ENCODE data around the gene CIAO1. TPM values are rescaled to one million over a fixed set of nuclear protein-coding genes. Genes with fewer than 3 reads are reported as not detected.

CIAO1 gene
- total and polyA plus RNA-seq, 2 donors (not counting 1 experiment from before 2014, with no cell fraction given): 74.8 to 85.4 TPM

- peak within 1 kb of the TSS; percentile 89 to 91 for H3K27ac ChIP-seq (ENCODE audit: low read length in 2 of 2)
- TF ChIP-seq CTCF (IDR thresholded peaks at IDR 0.05): no peak
- no peak for TF ChIP-seq EZH2 (IDR thresholded peaks at IDR 0.05; ENCODE audit: borderline replicate concordance, insufficient read depth, low read depth, low read length, poor library complexity, severe bottlenecking)
- Mint-ChIP-seq H3K27me3 (no peaks in the 10 kb centered on the region), H3K4me1 (peaks cover 51% of the 10 kb centered on the region), H3K9me3 (ENCODE audit: insufficient read depth) (no peaks in the 10 kb centered on the region), H3K4me3 (peak within 1 kb of the TSS; percentile 99), H3K27ac (peak within 1 kb of the TSS; percentile 99)
- under 1% methylated on average over 50 of the region's 61 CpGs for WGBS (ENCODE audit: insufficient coverage)
- peaks cover 18 to 22% of the 10 kb centered on the region in 2 donors for H3K4me1 ChIP-seq (ENCODE audit: control insufficient read depth in 2 of 2, insufficient read depth in 2 of 2, low read length in 2 of 2)
- H4K20me1 ChIP-seq (ENCODE audit: control insufficient read depth, insufficient read depth, low read length, poor library complexity, severe bottlenecking): peaks cover 31% of the 10 kb centered on the region
- CTCF ChIA-PET: interaction anchor here (0.8 to 1.7 kb wide), 6 partner anchors 16 to 204 kb away, joined by 3 to 7 read pairs (median 6); no protein-coding TSS in a partner anchor
- peak within 1 kb of the TSS; percentile 87 for H2AFZ ChIP-seq (ENCODE audit: insufficient read depth, low read depth, low read length, poor library complexity, severe bottlenecking)
- no peaks in the 10 kb centered on the region for H3K27me3 ChIP-seq (replicated peaks in 1 of 4; ENCODE audit: control extremely low read depth in 1 of 4, control insufficient read depth in 3 of 4, insufficient read depth in 4 of 4, low read length in 3 of 4)
- peaks cover 60% of the 10 kb centered on the region for H3K79me2 ChIP-seq (ENCODE audit: control insufficient read depth, insufficient read depth, low read length)
- ATAC-seq (ENCODE audit: low read depth): peak; percentile 96
- peak within 1 kb of the TSS; percentile 76 for H3K9ac ChIP-seq (ENCODE audit: low read length)
- DNase-seq: peak; percentile 93
- H3K4me3 ChIP-seq (ENCODE audit: control extremely low read depth in 1 of 5, extremely low read depth in 1 of 5, insufficient read depth in 1 of 5, low read depth in 2 of 5, low read length in 4 of 5): peak within 1 kb of the TSS; percentile 70 to 97 (median 80)
- no peaks in the 10 kb centered on the region for H3K9me3 ChIP-seq (ENCODE audit: control extremely low read depth in 1 of 3, control insufficient read depth in 2 of 3, insufficient read depth in 1 of 3, low read length in 2 of 3)
- H3K36me3 ChIP-seq (replicated peaks in 1 of 2; ENCODE audit: control extremely low read depth in 1 of 2, control insufficient read depth in 1 of 2, extremely low read depth in 1 of 2, insufficient read depth in 2 of 2, low read length in 1 of 2): peaks cover 0 to 41% of the 10 kb centered on the region in 2 experiments
- POLR2A ChIA-PET: interaction anchor here (0.5 to 2.5 kb wide), 8 partner anchors 14 to 500 kb away, joined by 3 to 22 read pairs (median 4); partner anchors contain the start of genes ITPRIPL1 and NCAPH
- peak within 1 kb of the TSS; percentile 74 for H3K4me2 ChIP-seq (replicated peaks; ENCODE audit: low read depth, low read length, poor library complexity, severe bottlenecking)
- intact Hi-C loops (cut with micrococcal nuclease): loop anchor here (1.0 to 2.0 kb wide), 5 partner anchors 16 to 203 kb away; partner anchors contain the start of genes CIAO1 and NCAPH
Measured at GRCh38 chr2:96305091-96305978, 39.3 kb downstream of the CIAO1 start, which contains the start of gene SNRNP200. TSS of gene SNRNP200 (minus strand) at chr2:96305546. CDS start at chr2:96305437, 109 bp downstream.
